GM12873 (cell line): ENCODE results near the gene SNX10.

Experiments
- TF ChIP-seq, protein P1 (sequence below): IDR thresholded peaks from 2 replicates; pipeline ENCODE4 v1.5.1; 2012; ENCODE audit warnings: low read depth, mild to moderate bottlenecking, moderate library complexity, low read length, control low read depth; ENCODE audit not compliant: insufficient read depth; ENCODE audit errors: missing control alignments

The SNX10 gene

GRCh38 chr7:26409661-26410547, 118.2 kb downstream of the SNX10 start:
- TF ChIP-seq, protein P1, sequence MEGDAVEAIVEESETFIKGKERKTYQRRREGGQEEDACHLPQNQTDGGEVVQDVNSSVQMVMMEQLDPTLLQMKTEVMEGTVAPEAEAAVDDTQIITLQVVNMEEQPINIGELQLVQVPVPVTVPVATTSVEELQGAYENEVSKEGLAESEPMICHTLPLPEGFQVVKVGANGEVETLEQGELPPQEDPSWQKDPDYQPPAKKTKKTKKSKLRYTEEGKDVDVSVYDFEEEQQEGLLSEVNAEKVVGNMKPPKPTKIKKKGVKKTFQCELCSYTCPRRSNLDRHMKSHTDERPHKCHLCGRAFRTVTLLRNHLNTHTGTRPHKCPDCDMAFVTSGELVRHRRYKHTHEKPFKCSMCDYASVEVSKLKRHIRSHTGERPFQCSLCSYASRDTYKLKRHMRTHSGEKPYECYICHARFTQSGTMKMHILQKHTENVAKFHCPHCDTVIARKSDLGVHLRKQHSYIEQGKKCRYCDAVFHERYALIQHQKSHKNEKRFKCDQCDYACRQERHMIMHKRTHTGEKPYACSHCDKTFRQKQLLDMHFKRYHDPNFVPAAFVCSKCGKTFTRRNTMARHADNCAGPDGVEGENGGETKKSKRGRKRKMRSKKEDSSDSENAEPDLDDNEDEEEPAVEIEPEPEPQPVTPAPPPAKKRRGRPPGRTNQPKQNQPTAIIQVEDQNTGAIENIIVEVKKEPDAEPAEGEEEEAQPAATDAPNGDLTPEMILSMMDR: no peak

GRCh38 chr7:26413007-26413691, 121.5 kb downstream of the SNX10 start:
- TF ChIP-seq, protein P1: no peak

GRCh38 chr7:26416004-26416403, 124.3 kb downstream of the SNX10 start:
- TF ChIP-seq, protein P1: no peak

DNA sequence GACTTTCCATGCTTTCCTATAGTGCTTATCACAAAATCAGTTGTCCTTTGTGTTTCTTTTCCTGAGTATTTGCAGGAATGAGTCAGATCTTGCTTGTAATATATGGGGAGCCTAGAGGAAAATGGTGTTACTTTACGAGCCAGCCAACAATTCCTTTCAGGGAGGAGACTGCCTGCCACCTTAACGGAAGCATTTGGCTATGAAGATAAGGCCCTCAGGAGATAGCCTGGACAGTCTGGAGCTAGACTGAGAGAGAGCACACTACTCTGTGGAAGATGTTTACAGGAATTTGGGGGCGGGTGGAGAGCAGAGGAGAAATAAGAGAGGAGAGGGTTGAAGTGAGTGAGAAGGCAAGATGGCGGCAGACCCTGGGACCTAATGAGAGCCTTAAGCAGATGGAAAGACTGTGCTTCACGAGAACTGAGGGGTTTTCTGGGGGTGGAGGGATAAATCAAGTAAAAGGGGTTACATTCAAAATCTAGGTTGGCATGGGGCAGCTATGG, 126.3 kb downstream of the SNX10 start:
- TF ChIP-seq, protein P1: no peak

GRCh38 chr7:26419198-26419597, 127.5 kb downstream of the SNX10 start:
- TF ChIP-seq, protein P1: no peak

DNA sequence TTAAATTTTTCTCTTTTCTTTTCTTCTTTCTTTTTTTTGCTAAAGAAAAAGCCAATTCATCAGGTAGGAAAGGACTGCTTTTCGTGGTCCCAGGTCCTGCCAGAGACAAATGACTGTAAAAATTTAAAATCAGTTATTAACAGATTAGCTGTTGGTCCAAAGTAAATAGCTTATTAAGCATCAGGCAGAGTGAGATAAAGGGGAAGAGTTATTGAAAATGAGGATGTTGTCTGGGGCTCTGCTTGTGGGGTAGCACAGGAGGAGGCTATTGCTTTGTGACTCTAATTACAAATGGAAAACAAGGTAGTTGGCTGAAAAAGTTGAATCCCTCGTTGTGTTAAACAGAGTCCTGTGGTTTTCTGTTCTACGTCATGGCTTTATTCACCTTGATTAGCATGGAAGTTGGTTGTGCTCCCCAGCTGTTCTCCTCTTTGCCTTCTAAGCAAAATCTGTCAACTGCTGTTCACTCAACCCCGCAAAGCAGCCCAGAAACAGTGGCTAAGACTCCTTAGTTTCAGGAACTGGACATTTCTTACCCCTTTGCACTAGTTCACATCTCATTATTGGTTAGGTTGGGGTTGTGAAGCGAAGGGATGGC, 128.9 kb downstream of the SNX10 start:
- TF ChIP-seq, protein P1: no peak

DNA sequence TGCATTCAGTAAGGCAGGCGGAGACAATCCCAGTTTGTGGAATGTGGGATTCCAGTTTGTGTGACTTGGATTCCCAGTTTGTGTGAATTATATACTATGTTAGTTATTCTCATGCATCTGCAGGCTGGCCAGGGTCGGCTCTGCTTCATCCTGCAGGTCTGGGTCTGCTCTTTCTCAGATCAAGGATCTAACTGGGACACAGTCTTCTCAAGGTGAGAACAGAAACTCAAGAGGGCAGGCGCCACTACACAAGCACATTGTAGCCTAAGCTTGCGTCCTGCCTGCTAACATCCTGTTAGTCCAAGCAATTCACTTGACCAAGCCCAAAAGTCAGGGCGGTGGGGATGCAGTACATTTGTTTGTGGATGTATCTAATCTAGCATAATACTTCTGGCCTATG, 131.1 kb downstream of the SNX10 start:
- TF ChIP-seq, protein P1: no peak
